Left renal pelvis (tissue), 4 donors: Measurements from ENCODE around the gene ERCC4. TPM values are rescaled to one million over a fixed set of nuclear protein-coding genes. Genes with fewer than 3 reads are reported as not detected.
A peak's percentile ranks its signal among the peaks of the same experiment; 100 is the strongest.
"Not testable (repeated sequence)": the region's sequence is repeated elsewhere in the genome, so short reads cannot be mapped to it uniquely, and the experiment has no call there.

Experiments
- DNase-seq, 4 donors: peaks; one replicate each; pipeline ENCODE4 v3.0.0-alpha.2; 2013; ENCODE audit warnings: low read depth in 4 of 4, low spot score in 3 of 4
- polyA plus RNA-seq, 4 donors: library from polyadenylated mRNA; unstranded; fragments of 120-200 nt; gene quantifications; one replicate each; pipeline ENCODE4 v1.2.1, GENCODE V29; 2013; ENCODE audit not compliant: insufficient read length in 4 of 4

The ERCC4 gene
- 10 to 100 TPM; 15.3 to 19.4 (median 15.8) TPM for polyA plus RNA-seq

GRCh38 chr16:13919683-13920509 is at the start of gene ERCC4:
TSS of gene ERCC4 (plus strand) at chr16:13920154. CDS start at chr16:13920166, 12 bp downstream.
- DNase-seq = peak; percentile 97 to 99 (median 98)

DNA sequence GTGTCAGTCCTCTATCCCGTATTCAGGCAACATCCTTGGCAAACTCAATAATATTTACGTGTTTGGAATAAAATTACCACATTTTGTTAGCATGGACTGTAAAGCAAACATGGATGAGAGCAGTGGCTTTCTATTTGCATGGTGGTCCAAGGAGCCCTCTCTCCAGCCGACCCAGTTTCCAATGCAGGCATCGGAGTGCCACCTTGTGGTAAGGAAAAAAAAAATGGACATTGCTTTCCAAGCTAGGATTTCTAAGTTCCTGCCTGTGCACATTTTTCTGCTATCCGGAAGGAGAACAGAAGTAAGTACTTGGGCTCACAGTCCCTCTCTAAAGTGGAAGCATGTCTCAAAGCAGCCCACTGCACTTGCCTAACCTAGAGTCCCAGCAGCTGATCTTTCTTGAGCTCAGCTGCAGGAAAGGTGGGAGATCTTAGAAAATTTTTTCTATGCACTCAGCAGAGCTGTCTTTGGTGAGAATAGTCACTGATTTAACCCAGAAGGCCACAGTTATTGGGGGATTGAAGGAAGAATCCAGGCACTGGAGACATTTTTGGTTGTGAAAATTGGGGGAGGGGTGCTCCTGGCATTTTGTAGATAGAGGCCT is 46.0 kb upstream of the ERCC4 start:
- DNase-seq = peak in 3 of 4 donors; percentile 16 to 28 (median 21)

- no peak for DNase-seq
Measured at GRCh38 chr16:13875614-13876284, 44.2 kb upstream of the ERCC4 start.

DNA sequence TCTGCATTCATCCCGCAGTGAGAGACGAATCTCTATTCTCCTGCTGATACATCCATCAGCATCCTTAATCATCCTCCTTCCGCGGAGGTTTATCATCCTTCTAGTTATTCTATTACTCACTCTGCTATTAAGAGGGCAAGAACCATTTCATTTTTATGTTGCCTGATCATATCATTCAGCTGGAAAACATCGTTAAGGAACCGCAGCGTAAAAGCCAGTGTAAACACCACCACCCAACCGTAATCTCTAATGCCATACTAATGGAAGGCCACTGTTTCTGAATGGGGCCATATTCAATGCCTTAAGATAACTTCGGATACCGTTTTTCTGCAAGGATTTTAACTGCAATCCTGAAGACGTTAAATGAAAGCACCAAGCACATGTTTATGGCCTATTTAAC is 36.7 kb upstream of the ERCC4 start:
- DNase-seq = no peak

DNA sequence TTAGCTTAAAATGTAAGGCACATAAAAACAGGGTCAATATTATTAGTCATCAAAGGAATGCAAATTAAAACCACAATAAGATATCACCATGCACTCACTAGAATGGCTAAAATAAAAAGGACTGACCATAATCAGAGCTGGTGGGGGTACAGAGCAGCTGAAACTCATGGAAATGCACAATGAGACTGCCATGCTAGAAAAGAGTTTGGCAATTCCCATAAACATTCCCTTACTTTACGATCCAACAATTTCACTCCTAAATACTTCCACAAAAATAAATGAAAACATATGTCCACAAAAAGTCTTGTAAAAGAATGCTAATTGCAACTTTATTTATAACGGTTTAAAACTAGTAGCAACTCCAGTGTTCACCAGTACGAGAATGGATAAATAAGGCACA is 36.1 kb upstream of the ERCC4 start:
- DNase-seq = no peak

DNA sequence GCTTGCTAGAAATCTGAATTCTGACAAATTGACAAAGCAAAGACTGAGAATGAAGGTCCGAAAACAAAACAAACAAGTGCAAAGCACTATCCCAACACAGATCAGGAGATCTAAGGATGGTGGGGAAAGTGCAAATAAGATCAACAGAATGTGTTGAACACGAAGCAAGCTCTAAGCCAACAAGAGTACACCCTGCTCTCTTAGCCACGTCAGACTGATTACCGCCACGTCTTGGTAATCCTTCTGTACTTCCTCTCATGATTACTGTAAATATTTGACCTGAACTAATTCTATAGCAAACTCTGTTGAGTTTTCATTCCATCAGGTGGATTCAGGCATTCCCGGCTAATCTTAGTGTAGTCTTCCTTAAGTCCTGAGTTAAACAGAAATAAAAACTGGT is 34.3 kb upstream of the ERCC4 start:
- no peak for DNase-seq

- no peak for DNase-seq
Measured at GRCh38 chr16:13886608-13887007, 33.3 kb upstream of the ERCC4 start.

DNA sequence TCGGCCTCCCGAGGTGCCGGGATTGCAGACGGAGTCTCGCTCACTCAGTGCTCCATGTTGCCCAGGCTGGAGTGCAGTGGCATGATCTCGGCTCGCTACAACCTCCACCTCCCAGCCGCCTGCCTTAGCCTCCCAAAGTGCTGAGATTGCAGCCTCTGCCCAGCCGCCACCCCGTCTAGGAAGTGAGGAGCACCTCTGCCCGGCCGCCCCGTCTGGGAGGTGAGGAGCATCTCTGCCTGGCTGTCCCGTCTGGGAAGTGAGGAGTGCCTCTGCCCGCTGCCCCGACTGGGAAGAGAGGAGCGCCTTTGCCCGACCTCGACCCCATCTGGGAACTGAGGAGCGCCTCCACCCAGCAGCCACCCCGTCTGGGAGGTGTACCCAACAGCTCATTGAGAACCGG is 30.6 kb upstream of the ERCC4 start:
- not testable (repeated sequence) for DNase-seq

GRCh38 chr16:13892301-13892700 is 27.7 kb upstream of the ERCC4 start:
- DNase-seq = no peak

- no peak for DNase-seq
Measured at GRCh38 chr16:13895516-13895915, 24.4 kb upstream of the ERCC4 start.

GRCh38 chr16:13896543-13897182 is 23.3 kb upstream of the ERCC4 start:
- no peak for DNase-seq

DNA sequence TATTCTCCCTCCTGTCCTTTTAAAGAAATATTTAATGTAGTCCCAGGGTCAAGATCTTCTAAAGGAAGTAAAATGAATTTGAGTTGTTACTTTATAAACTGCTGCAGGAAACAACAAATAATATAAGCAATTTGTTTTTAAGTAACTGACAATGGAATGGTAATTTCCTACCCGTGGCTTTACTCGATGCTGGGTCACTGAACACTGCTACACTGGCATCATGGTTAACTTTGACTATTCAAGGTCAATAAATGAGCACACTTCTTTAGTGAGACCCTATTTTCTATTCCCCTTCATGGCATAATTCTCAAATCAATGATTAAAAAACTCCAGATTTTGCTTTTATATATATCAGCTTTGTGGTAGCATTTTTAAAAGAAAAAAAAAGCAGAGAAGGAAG is 22.1 kb upstream of the ERCC4 start:
- DNase-seq = no peak

DNA sequence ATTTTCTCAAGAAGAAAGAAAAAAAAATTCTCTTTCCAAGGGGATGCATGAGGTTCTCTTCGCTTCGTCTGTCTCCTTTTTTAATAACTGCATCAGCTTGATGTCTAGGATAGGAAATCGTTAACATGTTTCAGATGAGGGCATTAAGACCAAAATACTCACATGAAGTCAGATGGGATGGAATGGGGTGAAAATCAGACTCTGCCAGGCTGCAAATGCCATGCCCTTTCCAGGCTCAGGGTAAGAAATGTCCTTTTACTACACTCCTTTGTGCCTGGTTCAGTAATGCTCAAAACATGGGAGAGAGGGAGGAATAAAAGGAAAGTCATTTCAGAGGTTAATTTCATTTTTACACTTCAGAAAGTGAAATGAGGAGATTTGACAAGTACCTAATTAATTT is 21.7 kb upstream of the ERCC4 start:
- no peak for DNase-seq

DNA sequence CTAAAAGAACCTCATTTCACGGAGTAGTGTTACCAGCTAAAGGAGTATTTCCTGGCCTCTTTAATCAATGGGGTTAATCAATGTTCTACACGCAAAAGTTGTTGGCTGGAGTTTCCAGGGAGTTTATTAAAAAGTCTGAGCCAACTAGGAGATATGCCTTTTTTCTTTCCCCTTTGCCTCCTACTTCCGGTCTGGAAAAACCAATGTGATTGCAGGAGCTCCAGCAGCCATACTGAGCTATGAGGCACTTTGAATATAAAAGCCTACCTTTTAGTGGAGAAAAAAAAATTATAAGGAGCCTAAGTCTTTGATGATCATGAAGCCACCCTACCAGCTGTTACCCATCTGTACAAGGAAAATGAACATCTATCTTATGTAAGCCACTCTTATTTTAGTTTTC is 17.9 kb upstream of the ERCC4 start:
- no peak for DNase-seq

DNA sequence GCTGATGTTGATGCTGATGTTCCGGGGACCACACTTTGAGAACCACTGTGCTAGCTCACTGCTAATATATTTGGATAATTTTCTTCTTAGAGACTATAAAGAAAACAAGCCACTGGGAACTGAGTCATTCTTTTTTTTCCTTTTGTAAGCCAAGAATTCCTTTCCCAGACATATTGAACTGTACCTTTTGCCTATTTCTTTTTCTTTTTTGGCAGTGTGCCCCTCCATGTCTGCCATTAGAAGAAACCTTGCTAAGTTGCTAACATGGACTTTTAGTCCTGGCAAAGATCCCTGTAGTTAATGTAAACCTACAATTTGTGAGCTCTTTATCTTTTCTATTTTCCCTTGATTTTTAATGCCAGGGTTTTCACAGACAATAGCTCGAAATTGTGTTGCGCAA is 17.3 kb upstream of the ERCC4 start:
- DNase-seq = no peak

DNA sequence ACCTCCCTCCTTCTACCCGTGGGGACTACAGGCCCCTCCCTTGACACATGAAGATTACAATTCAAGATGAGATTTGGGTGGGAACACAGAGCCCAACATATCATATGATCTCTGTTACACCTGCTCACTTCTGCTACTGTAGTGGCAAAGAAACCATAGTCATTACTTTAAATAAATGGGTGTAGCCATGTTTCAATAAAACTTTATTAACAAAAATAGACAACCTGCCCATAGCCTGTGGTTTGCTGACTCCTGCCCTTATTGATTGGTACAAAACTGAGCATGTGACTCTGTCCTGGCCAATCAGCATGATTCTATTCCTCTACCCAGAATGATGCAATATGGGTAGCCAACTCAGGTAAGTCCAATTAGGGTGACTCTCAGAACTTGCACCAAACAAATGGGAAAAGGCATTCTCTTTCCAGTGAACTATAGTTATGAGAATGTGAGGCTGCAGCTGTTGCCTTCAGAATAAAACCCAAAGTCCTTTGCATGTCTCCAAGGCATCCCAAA is 15.7 kb upstream of the ERCC4 start:
- no peak for DNase-seq

- not testable (repeated sequence) for DNase-seq
Measured at GRCh38 chr16:13904822-13905221, 15.1 kb upstream of the ERCC4 start.

- no peak for DNase-seq
Measured at GRCh38 chr16:13906168-13907089, 13.5 kb upstream of the ERCC4 start.

- no peak for DNase-seq
Measured at GRCh38 chr16:13907431-13907830, 12.5 kb upstream of the ERCC4 start.

- DNase-seq = no peak
Measured at GRCh38 chr16:13909069-13909468, 10.9 kb upstream of the ERCC4 start.
